Liver (tissue), 3 donors: ENCODE results near the gene AP1M1.

Experiments
- EGR1 ChIP-seq, 2 donors: IDR thresholded peaks; 2 replicates each; pipeline ENCODE4 v1.6.1; 2016 to 2018; ENCODE audit warnings: antibody characterized with exemption in 2 of 2, low read depth in 2 of 2
- FOXA1 ChIP-seq: IDR thresholded peaks from 2 replicates; pipeline ENCODE4 v1.6.1; 2016; ENCODE audit warnings: antibody characterized with exemption
- GABPA ChIP-seq, 2 donors: IDR thresholded peaks in 1 of 2; conservative IDR thresholded peaks in 1 of 2; 2 replicates each; pipeline ENCODE4 v1.6.1; 2016; ENCODE audit warnings: antibody characterized with exemption in 2 of 2, mild to moderate bottlenecking in 1 of 2, moderate library complexity in 1 of 2
- RAD21 ChIP-seq, 2 donors: IDR thresholded peaks; 2 replicates each; pipeline ENCODE4 v1.6.1; 2016; ENCODE audit warnings: antibody characterized with exemption in 2 of 2, mild to moderate bottlenecking in 2 of 2
- RXRA ChIP-seq, 2 donors: IDR thresholded peaks; 2 replicates each; pipeline ENCODE4 v1.6.1; 2017 to 2018; ENCODE audit warnings: antibody characterized with exemption in 2 of 2, mild to moderate bottlenecking in 1 of 2
- SP1 ChIP-seq: IDR thresholded peaks from 2 replicates; pipeline ENCODE4 v1.6.1; 2018; ENCODE audit warnings: antibody characterized with exemption, mild to moderate bottlenecking
- TAF1 ChIP-seq: conservative IDR thresholded peaks from 2 replicates; pipeline ENCODE4 v1.6.1; 2016; ENCODE audit warnings: antibody characterized with exemption, mild to moderate bottlenecking
- YY1 ChIP-seq: IDR thresholded peaks from 2 replicates; pipeline ENCODE4 v1.6.1; 2016; ENCODE audit warnings: antibody characterized with exemption, mild to moderate bottlenecking
- TF ChIP-seq, protein P1 (sequence below): fragments of 150-350 bp; IDR thresholded peaks from 2 replicates; pipeline ENCODE4 v1.5.1; 2017; ENCODE audit warnings: improper control_type of control experiment, low read depth, low read length; ENCODE audit not compliant: missing input control
- TF ChIP-seq, protein P2 (sequence below): IDR thresholded peaks from 2 replicates; pipeline ENCODE4 v1.6.1; 2016; ENCODE audit warnings: antibody characterized with exemption, mild to moderate bottlenecking
- TF ChIP-seq, protein P3 (sequence below): IDR thresholded peaks from 2 replicates; pipeline ENCODE4 v1.6.1; 2016; ENCODE audit warnings: antibody characterized with exemption
- donor health status: healthy.
- donor health status: healthy.

DNA sequence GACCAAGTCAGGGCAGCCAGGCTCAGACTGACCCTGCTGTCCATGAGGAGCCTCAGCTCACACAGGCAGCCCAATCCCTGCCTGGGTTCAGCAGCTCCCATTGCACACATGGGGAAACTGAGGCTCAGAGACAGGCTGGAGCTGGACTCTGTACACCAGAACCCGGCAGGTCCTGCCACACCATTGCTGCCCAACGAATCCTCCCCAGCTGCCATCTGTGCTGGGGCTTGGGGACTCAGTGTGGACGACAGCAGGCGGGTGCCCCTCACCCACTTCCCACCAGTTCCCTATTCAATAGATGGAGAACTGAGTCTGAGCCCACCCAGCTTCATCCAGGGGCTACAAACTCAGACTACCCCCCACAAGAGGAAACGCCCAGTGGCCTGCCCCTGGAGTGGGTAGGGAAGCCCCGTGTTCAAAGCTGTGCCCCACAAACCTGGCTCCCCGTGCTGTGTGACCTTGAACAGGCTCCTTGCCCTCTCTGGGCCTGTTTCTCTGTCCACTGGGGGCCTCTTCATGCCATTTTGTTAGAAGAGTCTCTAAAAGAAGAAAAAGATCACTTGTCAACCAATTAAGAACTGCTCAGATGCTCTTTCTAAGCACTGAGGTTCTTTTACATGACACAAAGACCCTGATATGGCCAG is 50.8 kb downstream of the AP1M1 start:
- TF ChIP-seq RXRA (IDR thresholded peaks at IDR 0.05) (no peak), YY1 (no peak), FOXA1 (no peak), RAD21 (IDR thresholded peaks at IDR 0.05) (no peak), EGR1 (IDR thresholded peaks at IDR 0.05; ENCODE audit: low read depth in 2 of 2) (no peak), TAF1 (no peak), SP1 (no peak), GABPA (IDR thresholded peaks at IDR 0.05 in 1 of 2, conservative IDR thresholded peaks at IDR 0.05 in 1 of 2) (no peak)
- TF ChIP-seq, protein P1, sequence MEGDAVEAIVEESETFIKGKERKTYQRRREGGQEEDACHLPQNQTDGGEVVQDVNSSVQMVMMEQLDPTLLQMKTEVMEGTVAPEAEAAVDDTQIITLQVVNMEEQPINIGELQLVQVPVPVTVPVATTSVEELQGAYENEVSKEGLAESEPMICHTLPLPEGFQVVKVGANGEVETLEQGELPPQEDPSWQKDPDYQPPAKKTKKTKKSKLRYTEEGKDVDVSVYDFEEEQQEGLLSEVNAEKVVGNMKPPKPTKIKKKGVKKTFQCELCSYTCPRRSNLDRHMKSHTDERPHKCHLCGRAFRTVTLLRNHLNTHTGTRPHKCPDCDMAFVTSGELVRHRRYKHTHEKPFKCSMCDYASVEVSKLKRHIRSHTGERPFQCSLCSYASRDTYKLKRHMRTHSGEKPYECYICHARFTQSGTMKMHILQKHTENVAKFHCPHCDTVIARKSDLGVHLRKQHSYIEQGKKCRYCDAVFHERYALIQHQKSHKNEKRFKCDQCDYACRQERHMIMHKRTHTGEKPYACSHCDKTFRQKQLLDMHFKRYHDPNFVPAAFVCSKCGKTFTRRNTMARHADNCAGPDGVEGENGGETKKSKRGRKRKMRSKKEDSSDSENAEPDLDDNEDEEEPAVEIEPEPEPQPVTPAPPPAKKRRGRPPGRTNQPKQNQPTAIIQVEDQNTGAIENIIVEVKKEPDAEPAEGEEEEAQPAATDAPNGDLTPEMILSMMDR = no peak
- TF ChIP-seq, protein P2, sequence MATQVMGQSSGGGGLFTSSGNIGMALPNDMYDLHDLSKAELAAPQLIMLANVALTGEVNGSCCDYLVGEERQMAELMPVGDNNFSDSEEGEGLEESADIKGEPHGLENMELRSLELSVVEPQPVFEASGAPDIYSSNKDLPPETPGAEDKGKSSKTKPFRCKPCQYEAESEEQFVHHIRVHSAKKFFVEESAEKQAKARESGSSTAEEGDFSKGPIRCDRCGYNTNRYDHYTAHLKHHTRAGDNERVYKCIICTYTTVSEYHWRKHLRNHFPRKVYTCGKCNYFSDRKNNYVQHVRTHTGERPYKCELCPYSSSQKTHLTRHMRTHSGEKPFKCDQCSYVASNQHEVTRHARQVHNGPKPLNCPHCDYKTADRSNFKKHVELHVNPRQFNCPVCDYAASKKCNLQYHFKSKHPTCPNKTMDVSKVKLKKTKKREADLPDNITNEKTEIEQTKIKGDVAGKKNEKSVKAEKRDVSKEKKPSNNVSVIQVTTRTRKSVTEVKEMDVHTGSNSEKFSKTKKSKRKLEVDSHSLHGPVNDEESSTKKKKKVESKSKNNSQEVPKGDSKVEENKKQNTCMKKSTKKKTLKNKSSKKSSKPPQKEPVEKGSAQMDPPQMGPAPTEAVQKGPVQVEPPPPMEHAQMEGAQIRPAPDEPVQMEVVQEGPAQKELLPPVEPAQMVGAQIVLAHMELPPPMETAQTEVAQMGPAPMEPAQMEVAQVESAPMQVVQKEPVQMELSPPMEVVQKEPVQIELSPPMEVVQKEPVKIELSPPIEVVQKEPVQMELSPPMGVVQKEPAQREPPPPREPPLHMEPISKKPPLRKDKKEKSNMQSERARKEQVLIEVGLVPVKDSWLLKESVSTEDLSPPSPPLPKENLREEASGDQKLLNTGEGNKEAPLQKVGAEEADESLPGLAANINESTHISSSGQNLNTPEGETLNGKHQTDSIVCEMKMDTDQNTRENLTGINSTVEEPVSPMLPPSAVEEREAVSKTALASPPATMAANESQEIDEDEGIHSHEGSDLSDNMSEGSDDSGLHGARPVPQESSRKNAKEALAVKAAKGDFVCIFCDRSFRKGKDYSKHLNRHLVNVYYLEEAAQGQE = no peak
- TF ChIP-seq, protein P3, sequence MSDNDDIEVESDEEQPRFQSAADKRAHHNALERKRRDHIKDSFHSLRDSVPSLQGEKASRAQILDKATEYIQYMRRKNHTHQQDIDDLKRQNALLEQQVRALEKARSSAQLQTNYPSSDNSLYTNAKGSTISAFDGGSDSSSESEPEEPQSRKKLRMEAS = no peak
